HCT116 (cell line): Measurements from ENCODE around the gene CENPF. TPM values are rescaled to one million over a fixed set of nuclear protein-coding genes. Genes with fewer than 3 reads are reported as not detected.

ENCODE experiments used
- ATAC-seq: fragments of 200-7000 bp; cut with Tn5 transposase; 2 replicates; pipeline ENCODE4 v1.9.1; 2020; ENCODE audit warnings: mild to moderate bottlenecking, moderate library complexity
- BruUV-seq: library from RNA; stranded (reverse); fragments of 400-500 nt; replicated peaks from 2 replicates; lab custom pipeline; 2021; lab: Mats Ljungman, UMichigan
- CTCF ChIA-PET: fragments of 300-600 bp; sonication (Branson Sonifier 250); formaldehyde crosslinking; loops from one replicate; lab custom pipeline; 2021; ENCODE audit warnings: antibody characterized with exemption; lab: Charles Lee
- POLR2A ChIA-PET: fragments of 300-600, 350-600 bp; sonication (Branson Sonifier 250); formaldehyde crosslinking; loops from one replicate; lab custom pipeline; 2021; ENCODE audit warnings: antibody characterized with exemption; lab: Charles Lee
- RAD21 ChIA-PET, 2 experiments: fragments of 300-600 bp; sonication (Branson Sonifier 250); formaldehyde crosslinking; loops; one replicate each; lab custom pipeline; 2023; ENCODE audit warnings: low total read pairs in 2 of 2; ENCODE audit not compliant: uncharacterized antibody in 2 of 2, unreplicated experiment in 2 of 2, low non-redundant PET in 1 of 2; lab: Charles Lee
- DNase-seq: peaks from one replicate; pipeline ENCODE4 v3.0.0-alpha.2; 2010; ENCODE audit warnings: low read depth, low spot score
- H2AFZ ChIP-seq: fragments of 200-600 bp; shearing (Covaris generic), sonication (generic); 2 replicates; pipeline ENCODE4 v1.6.1; 2017; ENCODE audit warnings: low read depth, mixed run types, mixed read lengths, antibody characterized with exemption, low read length; ENCODE audit not compliant: poor library complexity, severe bottlenecking
- H3K27ac ChIP-seq: 2 replicates; pipeline ENCODE4 v1.5.1; 2012; ENCODE audit warnings: low read depth, low read length
- H3K27me3 ChIP-seq: fragments of 200-600 bp; sonication (generic); 2 replicates; pipeline ENCODE4 v1.6.1; 2016; ENCODE audit warnings: mixed run types, low read length, mixed read lengths; ENCODE audit not compliant: insufficient read depth
- H3K36me3 ChIP-seq, 2 experiments: fragments of 200-500 bp in 1 of 2; fragments of 200-600 bp in 1 of 2; sonication (Bioruptor generic) in 1 of 2; sonication (generic) in 1 of 2; 2 replicates each; pipeline versions ENCODE4 v1.5.1 to v1.6.1; 2014 to 2016; ENCODE audit warnings: low read length in 2 of 2, inconsistent platforms in 1 of 2, mixed read lengths in 1 of 2, mixed run types in 1 of 2; ENCODE audit not compliant: insufficient read depth in 2 of 2, control insufficient read depth in 1 of 2
- H3K4me1 ChIP-seq, 2 experiments: fragments of 200-600 bp in 1 of 2; sonication (generic) in 1 of 2; 2 replicates each; pipeline versions ENCODE4 v1.5.1 to v1.6.1; 2012 to 2017; ENCODE audit warnings: low read length in 2 of 2, inconsistent platforms in 1 of 2, mild to moderate bottlenecking in 1 of 2, mixed read lengths in 1 of 2, mixed run types in 1 of 2, moderate library complexity in 1 of 2; ENCODE audit not compliant: insufficient read depth in 2 of 2, control insufficient read depth in 1 of 2
- H3K4me2 ChIP-seq: fragments of 200-600 bp; sonication (generic); 2 replicates; pipeline ENCODE4 v1.6.1; 2017; ENCODE audit warnings: mixed run types, low read length, mixed read lengths
- H3K4me3 ChIP-seq, 2 experiments: fragments of 200-600 bp in 1 of 2; sonication (generic) in 1 of 2; replicated peaks in 1 of 2; 2 replicates each; pipeline ENCODE4 v1.5.1; 2011 to 2016; ENCODE audit warnings: low read length in 2 of 2, control low read depth in 1 of 2, low read depth in 1 of 2, mild to moderate bottlenecking in 1 of 2, mixed read lengths in 1 of 2, mixed run types in 1 of 2
- H3K79me2 ChIP-seq: fragments of 200-600 bp; sonication (generic); 2 replicates; pipeline ENCODE4 v1.6.1; 2017; ENCODE audit warnings: mild to moderate bottlenecking, mixed run types, low read length, moderate library complexity, mixed read lengths; ENCODE audit not compliant: insufficient read depth
- H3K9ac ChIP-seq: fragments of 200-600 bp; sonication (generic); 2 replicates; pipeline ENCODE4 v1.6.1; 2016; ENCODE audit warnings: low read length, mixed read lengths
- H3K9me2 ChIP-seq: fragments of 200-600 bp; sonication (generic), shearing (Covaris generic); 2 replicates; pipeline ENCODE4 v1.6.1; 2017; ENCODE audit warnings: mixed run types, mild to moderate bottlenecking, moderate library complexity; ENCODE audit not compliant: insufficient read depth
- H3K9me3 ChIP-seq, 2 experiments: fragments of 200-500 bp in 1 of 2; fragments of 200-600 bp in 1 of 2; sonication (Bioruptor generic) in 1 of 2; sonication (generic) in 1 of 2; 2 replicates each; pipeline ENCODE4 v1.6.1; 2014 to 2017; ENCODE audit warnings: low read length in 2 of 2, mixed read lengths in 2 of 2, inconsistent platforms in 1 of 2, low read depth in 1 of 2, mild to moderate bottlenecking in 1 of 2, mixed run types in 1 of 2, moderate library complexity in 1 of 2; ENCODE audit not compliant: control insufficient read depth in 1 of 2, insufficient read depth in 1 of 2
- H4K20me1 ChIP-seq: fragments of 200-600 bp; sonication (generic), shearing (Covaris generic); 2 replicates; pipeline ENCODE4 v1.6.1; 2017; ENCODE audit warnings: mixed run types, mild to moderate bottlenecking, moderate library complexity; ENCODE audit not compliant: insufficient read depth
- ATF3 ChIP-seq: IDR thresholded peaks from 2 replicates; pipeline ENCODE4 v1.6.1; 2012
- EZH2phosphoT487 ChIP-seq: fragments of 200-600 bp; IDR thresholded peaks from 2 replicates; pipeline ENCODE4 v1.6.1; 2018; ENCODE audit warnings: antibody characterized with exemption, borderline replicate concordance
- FOSL1 ChIP-seq: IDR thresholded peaks from 2 replicates; pipeline ENCODE4 v1.6.1; 2012; ENCODE audit warnings: low read depth
- RAD21 ChIP-seq: IDR thresholded peaks from 2 replicates; pipeline ENCODE4 v1.6.1; 2012; ENCODE audit warnings: low read depth, mild to moderate bottlenecking
- REST ChIP-seq: IDR thresholded peaks from 2 replicates; pipeline ENCODE4 v1.6.1; 2012; ENCODE audit warnings: low read depth
- SRF ChIP-seq: IDR thresholded peaks from 2 replicates; pipeline ENCODE4 v1.6.1; 2012; ENCODE audit warnings: low read depth
- YY1 ChIP-seq: IDR thresholded peaks from 2 replicates; pipeline ENCODE4 v1.6.1; 2011; ENCODE audit warnings: low read length, low read depth, moderate library complexity, mild to moderate bottlenecking; ENCODE audit not compliant: insufficient replicate concordance; ENCODE audit errors: extremely low read depth
- ZFX ChIP-seq: fragments of 450-650 bp; IDR thresholded peaks from 2 replicates; pipeline ENCODE4 v1.6.1; 2017
- intact Hi-C: fragments of 100-400 bp; cut with micrococcal nuclease; formaldehyde crosslinking; loops from 2 replicates; pipeline ENCODE4 v1.10.0; 2022
- total RNA-seq: library from RNA; stranded (reverse); gene quantifications from one replicate; pipeline ENCODE4 v1.2.1, GENCODE V29; 2021; ENCODE audit not compliant: unreplicated experiment

CENPF gene
- total RNA-seq, 1 experiment from 2014 or later = 120 TPM

- Histone ChIP-seq H3K79me2 (peaks cover 26% of the 10 kb centered on the region; the same call in 1 of the 2 replicates), H3K27me3 (no peaks in the 10 kb centered on the region), H3K4me2 (no peak overlapping the region), H3K9me3 (no peaks in the 10 kb centered on the region), H3K9me2 (no peaks in the 10 kb centered on the region), H4K20me1 (no peaks in the 10 kb centered on the region), H3K4me3 (no peak overlapping the region), H2AFZ (no peak overlapping the region), H3K36me3 (peaks cover 61 to 76% of the 10 kb centered on the region in 2 experiments; a peak in 3 of 4 replicates), H3K9ac (no peak overlapping the region), H3K27ac (no peak overlapping the region), H3K4me1 (no peaks in the 10 kb centered on the region)
- DNase-seq (no peak), ATAC-seq (no peak)
- intact Hi-C loops = no loop called here
- TF ChIP-seq YY1 (no peak), EZH2phosphoT487 (no peak), FOSL1 (no peak), SRF (no peak), ATF3 (no peak), ZFX (no peak), REST (no peak), RAD21 (no peak)
- BruUV-seq = no TSS peak
- ChIA-PET POLR2A (no interaction called here), RAD21 (no interaction called here), CTCF (no interaction called here)
These were observed 54.3 kb downstream of the CENPF start for GRCh38 chr1:214657299-214657698.
